ENCODE results near the gene FAM228A.
"Not testable (repeated sequence)": the region's sequence is repeated elsewhere in the genome, so short reads cannot be mapped to it uniquely, and the experiment has no call there.

FAM228A gene

DNA sequence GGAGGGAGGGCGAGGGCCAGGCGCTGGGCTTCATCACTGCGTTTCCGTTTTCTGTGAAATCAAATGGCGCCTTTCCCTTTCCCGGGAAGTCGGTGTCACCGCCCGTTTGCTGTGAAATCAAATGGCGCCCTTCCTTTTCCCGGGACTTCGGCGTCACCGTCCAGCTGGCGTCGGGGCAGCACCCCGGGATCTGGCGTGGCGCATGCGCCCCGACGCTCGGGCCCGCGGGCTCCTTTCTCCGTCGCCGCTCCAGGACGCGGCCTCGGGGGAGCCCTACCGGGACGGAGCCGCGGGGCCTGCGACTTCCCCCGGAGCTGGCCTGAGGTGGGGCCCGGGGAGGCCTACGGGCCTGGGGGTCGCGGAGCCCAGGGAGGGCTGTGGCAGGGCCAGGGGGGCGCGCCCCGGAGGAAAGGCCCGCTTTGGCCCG is at the start of gene FAM228A:
FAM228A (plus strand) TSS at position 203 of the 427 bp plus-strand sequence. CDS start 428 bp downstream, outside the sequence.
- DNase-seq (ENCODE audit: low spot score): no peak

DNA sequence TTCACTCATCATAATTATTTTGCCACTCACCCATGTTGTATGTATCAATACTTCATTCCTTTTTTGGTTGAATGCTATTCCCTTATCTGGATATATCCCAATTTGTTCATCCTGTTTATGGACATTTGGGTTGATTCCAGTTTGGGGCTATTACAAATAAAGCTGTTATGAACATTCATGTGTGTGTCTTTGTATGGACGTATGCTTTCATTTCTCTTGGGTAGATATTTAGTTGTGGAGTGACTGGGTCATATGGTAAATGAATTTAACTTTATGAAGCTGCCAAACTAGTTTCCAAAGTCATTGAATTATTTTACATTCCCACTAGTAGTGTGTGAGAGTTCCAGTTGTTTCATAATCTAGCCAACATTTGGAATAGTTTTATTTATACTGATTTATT is 48.9 kb upstream of the FAM228A start:
- no peak for DNase-seq (ENCODE audit: low spot score)

DNA sequence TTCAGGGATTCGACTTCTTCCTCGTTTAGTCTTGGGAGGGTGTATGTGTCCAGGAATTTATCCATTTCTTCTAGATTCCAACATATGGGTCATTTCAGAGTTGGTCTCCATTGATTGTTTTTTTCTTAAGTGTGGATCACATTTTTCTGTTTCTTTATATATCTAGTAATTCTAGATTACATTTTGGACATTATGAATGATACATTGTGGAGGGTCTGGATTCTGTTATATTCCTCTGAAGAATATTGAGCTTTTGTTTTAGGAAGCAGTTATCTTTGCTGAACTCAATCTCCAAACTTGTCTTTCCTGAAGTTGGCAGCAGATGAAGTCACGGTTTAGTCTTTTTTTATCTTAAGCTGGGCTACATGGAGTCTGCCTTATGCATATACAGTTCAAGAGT is 42.3 kb upstream of the FAM228A start:
- no peak for DNase-seq (ENCODE audit: low spot score)

DNA sequence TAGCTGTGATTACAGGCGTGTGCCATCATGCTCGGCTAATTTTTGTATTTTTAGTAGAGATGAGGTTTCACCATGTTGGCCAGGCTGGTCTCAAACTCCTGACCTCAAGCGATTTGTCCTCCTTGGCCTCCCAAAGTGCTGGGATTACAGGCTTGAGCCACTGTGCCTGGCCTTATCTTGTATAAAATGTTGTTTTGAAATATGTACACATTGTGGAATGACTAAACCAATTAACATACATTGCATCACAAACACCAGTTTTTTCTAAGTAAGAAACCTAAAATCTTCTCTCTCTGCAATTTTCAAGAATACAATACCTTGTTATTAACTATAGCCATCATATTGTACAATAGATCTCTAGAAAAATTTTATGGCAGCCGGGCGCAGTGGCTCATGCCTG is 34.5 kb upstream of the FAM228A start:
- DNase-seq (ENCODE audit: low spot score): not testable (repeated sequence)

DNA sequence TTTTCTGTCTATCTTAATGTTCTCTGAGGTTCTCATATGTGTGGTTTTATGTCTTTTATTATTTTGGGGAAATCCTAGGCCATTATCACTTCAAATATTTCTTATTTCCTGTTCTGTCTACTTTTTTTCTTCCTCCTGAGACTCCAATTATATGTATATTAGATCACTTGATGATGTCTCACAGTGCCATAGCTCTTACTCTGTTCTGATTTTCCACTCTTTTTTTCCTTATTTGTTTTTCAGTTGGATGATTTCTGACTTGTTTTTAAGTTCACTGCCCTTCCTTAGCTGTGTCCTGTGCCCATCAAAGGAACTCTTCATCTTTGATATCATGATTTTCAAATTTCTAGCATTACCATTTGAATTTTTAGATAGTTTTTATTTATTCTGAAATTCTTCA is 27.5 kb upstream of the FAM228A start:
- DNase-seq (ENCODE audit: low spot score): no peak

DNA sequence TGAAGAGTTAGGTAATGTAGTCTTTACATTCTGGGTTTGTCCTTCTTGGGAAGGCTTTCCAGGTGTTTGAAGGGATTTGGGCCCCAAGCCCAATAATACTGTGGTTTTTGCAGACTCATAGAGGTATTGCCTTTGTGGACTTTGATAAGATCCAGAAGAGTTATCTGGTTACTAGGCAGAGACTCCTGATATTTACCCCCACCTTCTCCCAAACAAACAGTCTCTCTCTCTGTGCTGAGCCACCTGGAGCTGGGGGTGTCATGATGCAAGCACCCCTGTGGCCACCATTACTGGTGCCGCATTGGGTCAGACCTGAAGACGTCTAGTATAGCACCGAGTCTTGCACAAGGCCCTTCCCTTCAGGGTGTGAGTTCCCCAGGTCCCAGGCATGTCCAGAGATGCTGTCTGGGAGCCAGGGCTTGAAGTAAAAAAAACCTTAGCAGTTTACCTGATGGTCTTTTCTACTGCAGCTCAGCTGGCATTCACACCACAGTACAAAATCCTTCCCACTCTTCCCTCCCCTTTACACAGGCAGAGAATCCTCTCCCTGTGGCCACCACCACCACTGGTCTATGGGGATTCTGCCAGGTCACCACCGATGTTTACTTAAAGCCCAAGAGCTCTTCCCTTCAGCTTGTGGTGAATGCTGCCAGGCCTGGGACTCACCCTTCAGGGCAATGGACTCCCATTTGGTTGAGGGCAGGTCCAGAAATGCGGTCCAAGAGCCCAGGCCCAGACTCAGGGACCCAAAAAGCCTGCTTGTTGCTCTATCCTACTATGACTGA is 22.2 kb upstream of the FAM228A start:
- no peak for DNase-seq (ENCODE audit: low spot score)

DNA sequence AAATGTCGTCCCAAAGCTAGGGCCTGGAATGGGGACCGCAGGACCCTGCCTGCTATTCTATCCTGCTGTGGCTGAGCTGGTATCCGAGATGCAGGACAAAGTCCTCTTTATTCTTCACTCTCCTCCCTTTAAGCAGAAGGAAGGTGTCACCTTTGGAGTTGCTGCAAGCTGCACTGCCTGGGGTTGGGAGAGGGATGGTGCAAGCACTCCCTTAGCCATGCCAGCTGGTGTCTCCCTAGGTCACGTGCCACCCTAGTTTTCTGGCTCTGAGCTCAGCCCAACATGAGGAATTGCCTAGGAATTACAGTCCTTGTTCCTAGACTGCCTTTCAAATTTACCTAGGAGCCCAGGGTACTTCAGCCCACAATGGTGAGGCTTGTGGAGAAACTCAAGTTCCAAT is 21.4 kb upstream of the FAM228A start:
- DNase-seq (ENCODE audit: low spot score): no peak

DNA sequence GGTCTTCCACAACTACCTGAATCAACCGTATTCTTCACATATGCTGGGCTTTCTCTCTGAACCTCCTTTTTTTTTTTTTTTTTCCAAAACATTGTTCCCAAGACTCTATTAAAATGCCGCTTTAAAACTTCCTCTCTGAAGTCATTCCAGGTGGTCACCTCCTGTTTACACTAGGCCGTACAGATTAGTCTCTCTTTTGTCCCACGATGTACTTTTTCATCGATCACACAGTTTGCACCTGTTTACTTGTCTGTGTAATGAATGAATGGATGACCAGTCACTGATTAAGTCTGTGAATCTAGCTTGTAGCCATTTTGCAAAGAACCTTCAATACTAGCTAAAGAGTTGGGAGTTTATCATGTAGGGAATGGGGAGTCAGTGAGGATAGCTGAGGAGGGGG is 16.7 kb upstream of the FAM228A start:
- no peak for DNase-seq (ENCODE audit: low spot score)

DNA sequence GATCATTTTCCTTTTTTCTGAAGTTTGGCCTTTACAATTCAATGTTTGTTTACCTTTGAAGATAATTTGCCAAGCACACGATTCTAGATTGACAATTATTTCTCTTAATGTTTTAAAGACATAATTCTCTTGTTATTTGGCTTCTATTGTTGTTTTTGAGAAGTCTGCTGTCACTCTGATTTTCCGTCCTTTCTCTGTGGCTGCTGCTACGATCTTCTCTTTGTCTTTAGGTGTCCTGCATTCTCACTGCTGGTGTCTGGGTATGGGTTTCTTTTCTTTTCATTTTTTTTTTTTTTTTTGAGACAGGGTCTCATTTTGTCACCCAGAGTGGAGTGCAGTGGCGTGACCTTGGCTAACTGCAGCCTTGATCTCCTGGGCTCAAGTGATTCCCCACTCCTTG is 15.1 kb upstream of the FAM228A start:
- DNase-seq (ENCODE audit: low spot score): no peak

DNA sequence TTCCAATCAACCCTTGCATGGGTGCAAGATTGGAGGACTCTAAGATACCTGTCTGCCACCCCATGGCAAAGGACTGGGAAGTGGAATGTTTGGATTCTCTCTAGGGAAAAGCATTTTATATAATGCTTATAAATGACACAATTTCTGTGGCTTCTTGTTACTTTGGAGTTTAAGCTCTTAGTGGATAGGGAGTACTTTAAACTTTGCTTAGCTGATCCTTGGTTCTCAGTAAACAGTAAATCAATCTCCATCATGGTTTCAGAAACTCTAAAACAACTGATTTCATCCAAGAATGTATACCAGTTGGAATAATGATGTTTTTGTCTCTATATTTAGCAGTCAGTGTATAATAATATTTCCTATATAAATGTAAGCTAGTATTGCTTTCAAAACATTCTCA is 14.1 kb upstream of the FAM228A start:
- no peak for DNase-seq (ENCODE audit: low spot score)

DNA sequence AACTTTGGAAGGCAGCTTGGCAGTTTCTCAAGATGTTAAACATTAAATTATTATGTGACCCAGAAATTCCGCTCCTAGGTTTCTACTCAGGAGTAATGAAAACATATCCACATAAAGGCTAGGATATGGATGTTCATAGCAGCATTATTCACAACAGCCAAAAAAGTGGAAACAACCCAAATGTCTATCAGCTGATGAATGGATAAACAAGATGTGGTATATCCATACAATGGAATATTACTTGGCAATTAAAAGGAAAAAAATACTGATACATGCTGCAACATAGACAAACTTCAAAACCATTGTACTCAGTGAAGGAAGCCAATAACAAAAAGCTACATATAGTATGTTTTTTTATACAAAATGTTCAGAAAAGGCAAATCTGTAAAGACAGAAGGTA is 12.4 kb upstream of the FAM228A start:
- no peak for DNase-seq (ENCODE audit: low spot score)

DNA sequence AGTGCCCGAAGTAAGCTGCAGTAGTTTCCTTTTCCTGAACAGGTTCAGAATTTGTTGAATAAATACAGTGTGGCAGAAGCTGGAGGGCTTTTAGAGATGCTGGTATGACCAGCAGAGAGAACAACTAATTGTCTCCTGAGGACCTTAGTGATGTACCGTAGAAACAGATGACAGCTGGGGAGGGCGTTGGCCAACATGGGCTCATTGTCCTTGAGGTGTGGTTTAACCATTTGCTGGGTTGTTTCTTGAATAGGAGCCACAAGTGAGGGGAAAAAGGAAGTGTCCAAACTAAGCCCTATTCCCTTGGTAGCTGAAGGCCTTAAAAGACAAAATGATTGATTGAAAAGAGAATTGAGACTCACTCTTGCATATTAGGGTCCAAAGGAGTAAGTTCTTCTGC is 11.7 kb upstream of the FAM228A start:
- DNase-seq (ENCODE audit: low spot score): no peak

DNA sequence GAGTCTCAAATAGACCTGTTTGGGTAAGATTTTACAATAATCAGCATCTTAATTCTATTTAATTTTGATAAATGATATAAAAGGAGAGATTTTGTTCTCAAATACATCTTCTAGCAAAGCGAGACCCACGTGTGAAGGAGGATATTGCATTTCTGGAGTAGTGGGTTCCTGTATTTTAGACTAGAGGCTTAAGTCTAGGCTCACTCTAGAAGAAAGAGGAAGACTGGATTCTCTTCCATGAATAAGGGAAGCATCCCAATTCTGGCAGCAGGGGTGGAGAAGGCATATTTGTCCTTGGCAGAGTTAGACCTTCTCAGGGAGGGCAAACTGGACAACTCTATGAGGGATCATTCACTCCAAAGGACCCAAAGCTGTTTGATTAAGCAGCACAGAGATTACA is 11.3 kb upstream of the FAM228A start:
- no peak for DNase-seq (ENCODE audit: low spot score)

DNA sequence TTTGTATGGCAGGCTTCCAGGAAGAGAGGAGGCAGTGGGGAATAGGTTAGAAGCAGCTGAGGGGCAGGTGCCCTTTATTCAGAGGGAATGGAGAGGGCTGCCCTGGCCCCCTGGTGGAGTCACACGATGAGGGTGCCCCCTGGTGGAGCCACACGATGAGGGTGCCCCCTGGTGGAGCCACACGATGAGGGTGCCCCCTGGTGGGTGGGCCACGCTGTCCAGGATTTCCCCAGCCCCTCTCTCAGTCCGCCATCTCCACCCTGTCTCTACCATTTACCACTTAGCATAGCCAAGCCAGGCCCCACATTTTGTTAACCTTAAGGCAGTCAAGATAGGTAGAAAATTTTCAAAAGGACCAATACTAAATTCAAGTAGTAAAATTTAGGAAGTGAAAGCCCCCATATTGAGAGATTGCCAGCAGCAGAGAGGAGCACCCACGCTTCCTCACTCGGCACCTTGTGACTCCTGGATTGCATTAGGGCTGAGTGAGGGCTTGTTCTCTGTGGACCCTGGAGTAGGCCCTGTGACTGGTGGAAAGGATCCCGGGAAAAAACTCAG is 10.4 kb upstream of the FAM228A start:
- no peak for DNase-seq (ENCODE audit: low spot score)

DNA sequence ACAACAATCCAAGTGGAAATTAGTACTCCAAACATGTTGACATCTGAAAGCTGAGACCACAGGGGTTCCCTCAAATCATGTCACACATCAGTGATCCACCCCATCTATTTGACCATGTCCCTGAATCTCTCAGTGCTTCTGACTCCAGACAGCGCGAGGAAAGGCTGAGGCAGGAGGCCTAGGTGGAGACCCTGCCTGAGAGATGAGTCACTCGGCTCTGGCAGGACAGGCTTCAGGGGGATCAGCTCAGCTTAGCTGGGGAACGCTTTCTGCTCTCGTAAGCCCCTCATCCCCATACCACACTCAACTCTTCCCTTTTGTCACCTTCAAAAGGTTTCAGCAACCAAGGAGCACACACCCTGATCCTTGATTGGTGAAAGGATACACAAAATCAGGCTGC is 5.8 kb upstream of the FAM228A start:
- no peak for DNase-seq (ENCODE audit: low spot score)

DNA sequence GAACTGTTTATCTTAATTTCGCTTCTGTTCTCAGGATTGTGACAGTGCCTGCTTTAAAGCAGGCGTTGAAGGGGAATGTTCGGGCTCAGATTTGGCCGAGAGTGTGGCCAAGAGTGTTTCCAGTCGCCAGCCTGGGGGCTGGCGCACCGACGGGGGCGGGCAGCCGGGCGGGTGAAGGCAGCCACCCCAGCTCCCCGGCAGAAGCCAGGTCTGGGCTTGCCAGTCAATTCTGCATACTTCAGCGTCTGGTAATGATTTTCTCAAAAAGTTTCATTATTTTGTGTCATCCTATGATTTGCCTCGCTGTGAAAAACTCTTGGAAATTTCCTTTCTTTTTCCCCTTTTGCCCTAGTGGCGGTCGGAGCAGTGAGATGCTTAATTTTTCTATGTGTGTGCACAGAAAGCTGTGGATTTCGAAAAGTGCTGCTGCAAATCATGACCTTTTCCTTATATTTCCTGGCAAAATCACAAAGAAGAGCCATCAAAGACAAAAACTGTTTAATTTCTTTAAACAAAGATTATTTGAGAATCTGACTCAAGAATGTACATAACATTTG is 856 bp downstream of the FAM228A start:
- peak; percentile 31 for DNase-seq (ENCODE audit: low spot score)

DNA sequence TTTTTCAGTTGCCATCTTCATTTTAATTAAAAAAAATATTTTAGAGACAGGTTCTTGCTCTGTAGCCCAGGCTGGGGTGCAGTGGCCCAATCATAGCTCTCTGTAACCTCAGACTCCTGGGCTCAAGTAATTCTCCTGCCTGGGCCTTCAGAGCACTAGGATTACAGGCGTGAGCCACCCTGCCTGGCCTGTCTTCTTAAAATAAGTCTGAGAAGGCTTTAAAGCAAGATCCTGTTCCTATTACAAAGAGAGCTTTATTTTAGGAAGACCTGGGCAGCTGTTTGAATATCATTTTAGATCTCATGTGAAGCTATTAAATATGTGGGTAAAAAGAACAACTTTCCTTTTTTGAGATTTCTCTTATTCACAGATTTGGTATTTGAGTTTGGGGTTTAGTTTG is 1.5 kb downstream of the FAM228A start:
- DNase-seq (ENCODE audit: low spot score): no peak

DNA sequence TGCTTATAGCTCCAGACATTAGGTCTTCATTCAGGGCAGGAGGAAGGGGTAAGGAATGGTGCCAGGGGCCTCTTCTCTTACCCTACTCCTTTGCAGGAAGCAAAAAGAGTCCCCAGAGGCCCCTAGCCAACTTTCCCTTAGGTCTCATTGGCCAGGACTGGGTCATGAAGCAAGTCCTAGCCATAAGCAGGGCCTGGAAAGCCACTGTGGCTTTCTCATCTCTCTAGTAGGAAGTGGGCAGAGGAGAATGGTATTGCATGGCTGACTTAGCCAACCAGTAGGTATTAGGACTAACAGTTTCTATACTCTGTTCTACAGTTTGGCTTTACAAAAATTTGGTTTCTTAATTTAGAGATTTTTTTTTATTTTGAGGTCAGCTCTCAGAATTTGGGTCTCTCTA is 4.8 kb downstream of the FAM228A start:
- no peak for DNase-seq (ENCODE audit: low spot score)

DNA sequence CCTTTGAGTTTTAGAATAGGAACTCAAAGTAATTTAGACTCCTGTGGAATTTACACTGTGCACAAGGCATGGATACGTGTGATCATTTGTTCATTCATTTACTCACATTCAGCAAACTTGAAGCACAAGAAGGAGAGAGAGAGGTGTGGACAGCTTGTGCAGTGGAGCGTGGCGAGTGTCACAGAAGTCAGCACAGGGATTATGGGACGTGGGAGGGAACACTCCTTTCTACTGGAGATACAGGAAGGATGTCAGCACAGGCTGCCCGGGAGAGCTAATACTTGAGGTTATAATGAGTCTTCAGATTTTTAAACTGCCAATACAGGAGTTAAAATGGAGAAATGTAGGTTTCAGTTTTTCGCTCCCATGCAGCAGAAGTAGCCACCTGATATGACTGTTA is 7.0 kb downstream of the FAM228A start:
- no peak for DNase-seq (ENCODE audit: low spot score)

DNA sequence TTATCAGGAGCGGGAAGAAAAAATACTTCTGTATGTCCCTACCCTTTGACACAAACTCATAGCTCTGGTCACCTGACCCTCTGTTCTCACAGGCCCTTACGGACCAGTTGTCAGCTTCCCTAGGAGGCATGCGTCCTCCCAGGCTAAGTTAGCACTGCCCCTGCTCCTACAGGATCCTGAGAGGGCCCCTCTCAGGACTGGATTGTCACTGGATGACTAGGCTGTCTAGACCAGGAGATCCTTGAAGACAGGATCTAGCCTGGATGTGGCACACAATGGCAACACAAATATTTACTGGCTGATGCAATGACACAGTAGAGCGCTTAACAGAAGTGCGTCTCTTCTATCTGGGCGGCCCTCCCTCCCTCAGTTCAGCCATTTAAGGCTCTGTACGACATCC is 7.7 kb downstream of the FAM228A start:
- no peak for DNase-seq (ENCODE audit: low spot score)

DNA sequence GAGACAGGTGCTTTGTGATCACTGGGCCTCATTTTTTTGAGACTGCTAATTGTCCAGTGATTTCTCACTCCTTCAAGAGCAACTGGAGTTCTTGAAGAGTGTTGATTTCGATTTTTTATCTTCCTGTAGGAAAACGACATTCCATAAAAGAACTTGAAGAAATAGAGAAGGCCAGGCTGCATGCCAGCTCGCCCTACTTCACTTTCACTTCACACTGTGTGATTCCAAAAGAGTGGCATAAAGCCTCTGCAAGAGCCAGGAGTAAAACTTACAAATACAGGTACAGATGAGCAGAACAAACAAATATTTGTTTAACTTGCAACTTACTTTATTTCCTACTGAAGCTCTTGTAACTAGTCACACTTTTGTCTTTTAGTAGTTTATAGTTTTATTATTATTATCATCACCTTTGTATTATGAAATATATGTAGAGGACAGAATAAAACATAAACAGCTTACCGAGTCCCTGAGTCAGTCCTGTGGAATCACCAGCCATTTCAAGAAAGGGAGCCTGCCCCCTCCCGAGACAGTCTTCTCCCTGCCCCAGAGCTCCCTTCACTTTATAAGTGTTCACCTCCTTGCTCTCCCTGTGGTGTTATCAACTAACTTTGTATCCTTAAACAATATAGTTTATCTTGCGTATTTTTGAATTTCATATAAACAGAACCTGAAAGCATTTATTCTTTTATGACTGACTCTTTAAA is 8.7 kb downstream of the FAM228A start:
- no peak for DNase-seq (ENCODE audit: low spot score)

DNA sequence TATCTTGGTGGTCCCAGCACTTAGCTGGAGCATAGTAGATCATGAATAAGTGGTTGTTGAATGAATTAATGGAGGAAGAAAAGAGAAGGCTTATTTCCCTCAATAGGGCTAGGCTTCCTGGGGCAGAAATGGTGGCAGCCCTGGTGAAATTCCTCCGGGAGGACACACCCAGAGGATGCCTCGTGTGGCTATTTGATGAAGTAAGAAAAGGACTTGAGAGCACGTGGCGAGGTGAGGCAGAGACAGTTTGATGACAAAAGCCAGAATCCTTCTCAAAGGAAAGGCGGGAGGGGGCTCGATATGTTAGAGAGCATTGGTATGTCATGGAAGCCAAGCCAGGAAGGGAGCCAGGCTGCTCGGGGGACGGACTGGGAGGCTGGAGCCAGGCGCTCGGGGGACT is 14.7 kb downstream of the FAM228A start:
- no peak for DNase-seq (ENCODE audit: low spot score)

DNA sequence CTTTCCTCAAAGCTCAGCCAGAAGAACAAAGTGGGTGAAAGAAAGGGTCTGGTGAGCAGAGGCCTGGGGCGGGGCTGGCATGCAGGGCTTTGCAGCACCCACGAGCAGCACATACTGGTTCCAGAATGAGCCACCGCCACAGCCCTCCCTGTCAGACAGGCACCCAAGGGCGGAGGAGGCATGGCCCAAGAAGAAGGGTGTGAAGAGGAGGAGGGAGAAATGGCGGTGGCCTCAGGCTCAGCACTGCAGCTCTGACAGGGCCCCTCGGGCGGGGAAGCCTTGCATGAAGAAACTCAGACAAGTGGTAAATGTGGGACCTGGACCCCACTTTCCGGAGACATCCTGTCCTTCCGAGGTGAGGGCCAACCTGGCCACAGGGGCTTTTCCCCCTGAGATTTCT is 15.7 kb downstream of the FAM228A start:
- no peak for DNase-seq (ENCODE audit: low spot score)
